DND-41 (cell line): ENCODE data around the gene ZER1.

Source experiments
- ATAC-seq: fragments of 200-7000 bp; cut with Tn5 transposase; 3 replicates; pipeline ENCODE4 v1.9.1; 2021; ENCODE audit warnings: low read depth; ENCODE audit not compliant: insufficient read depth
- DNase-seq: peaks from one replicate; pipeline ENCODE4 v3.0.0-alpha.2; 2020
- H2AFZ ChIP-seq: 2 replicates; pipeline ENCODE4 v1.6.0; 2012; ENCODE audit warnings: low read depth, low read length
- H3K27ac ChIP-seq: 2 replicates; pipeline ENCODE4 v1.5.1; 2012; ENCODE audit warnings: low read length, inconsistent platforms
- H3K27me3 ChIP-seq: fragments of 200-600 bp; sonication (generic); 2 replicates; pipeline ENCODE4 v1.6.0; 2012; ENCODE audit warnings: low read length, mild to moderate bottlenecking, inconsistent platforms; ENCODE audit not compliant: insufficient read depth, poor library complexity
- H3K36me3 ChIP-seq: 2 replicates; pipeline ENCODE4 v1.5.1; 2012; ENCODE audit warnings: low read length, inconsistent platforms; ENCODE audit not compliant: insufficient read depth
- H3K4me1 ChIP-seq: 2 replicates; pipeline ENCODE4 v1.5.1; 2012; ENCODE audit warnings: mild to moderate bottlenecking, low read length; ENCODE audit not compliant: insufficient read depth
- H3K4me2 ChIP-seq: 2 replicates; pipeline ENCODE4 v1.6.0; 2012; ENCODE audit warnings: mild to moderate bottlenecking, moderate library complexity, low read length, inconsistent platforms; ENCODE audit not compliant: insufficient read depth
- H3K4me3 ChIP-seq, 2 experiments: fragments of 200-600 bp in 1 of 2; shearing (Covaris generic) in 1 of 2; 2 replicates each; pipeline ENCODE4 v1.5.1; 2012 to 2016; ENCODE audit warnings: inconsistent platforms in 2 of 2, low read length in 2 of 2, mild to moderate bottlenecking in 2 of 2, low read depth in 1 of 2, moderate library complexity in 1 of 2
- H3K79me2 ChIP-seq: 2 replicates; pipeline ENCODE4 v1.6.0; 2012; ENCODE audit warnings: low read length, inconsistent platforms; ENCODE audit not compliant: insufficient read depth
- H3K9ac ChIP-seq: 2 replicates; pipeline ENCODE4 v1.6.0; 2012; ENCODE audit warnings: low read depth, mild to moderate bottlenecking, inconsistent platforms, low read length, moderate library complexity
- H3K9me3 ChIP-seq: 2 replicates; pipeline ENCODE4 v1.5.1; 2012; ENCODE audit warnings: low read length, moderate library complexity, mild to moderate bottlenecking, inconsistent platforms; ENCODE audit not compliant: insufficient read depth, severe bottlenecking
- H4K20me1 ChIP-seq: 2 replicates; pipeline ENCODE4 v1.6.0; 2012; ENCODE audit warnings: low read length; ENCODE audit not compliant: insufficient read depth
- CTCF ChIP-seq: IDR thresholded peaks from 2 replicates; pipeline ENCODE4 v1.5.1; 2012; ENCODE audit warnings: borderline replicate concordance, low read length, moderate library complexity, mild to moderate bottlenecking; ENCODE audit not compliant: poor library complexity, severe bottlenecking; ENCODE audit errors: extremely low read depth
- EZH2 ChIP-seq: IDR thresholded peaks from 3 replicates; pipeline ENCODE4 v1.6.1; 2012; ENCODE audit warnings: borderline replicate concordance, low read depth, mild to moderate bottlenecking, moderate library complexity, low read length, inconsistent platforms; ENCODE audit not compliant: severe bottlenecking

The ZER1 gene

GRCh38 chr9:128765499-128765898, 6.2 kb downstream of the ZER1 start:
- Histone ChIP-seq H3K79me2 (peaks cover 25% of the 10 kb centered on the region), H3K36me3 (peaks cover 8% of the 10 kb centered on the region), H3K27ac (no peak overlapping the region), H2AFZ (no peak overlapping the region), H3K4me2 (no peak overlapping the region), H3K27me3 (no peaks in the 10 kb centered on the region), H4K20me1 (no peaks in the 10 kb centered on the region; the same call in 1 of the 2 replicates), H3K9me3 (no peaks in the 10 kb centered on the region), H3K4me3 (no peak overlapping the region), H3K4me1 (peaks cover 10% of the 10 kb centered on the region), H3K9ac (no peak overlapping the region)
- DNase-seq = no peak
- TF ChIP-seq CTCF = no peak
- no peak for TF ChIP-seq EZH2
- no peak for ATAC-seq

GRCh38 chr9:128764361-128764760, 7.4 kb downstream of the ZER1 start:
- Histone ChIP-seq H3K27me3 (no peaks in the 10 kb centered on the region), H3K79me2 (peaks cover 15% of the 10 kb centered on the region; the same call in 1 of the 2 replicates), H3K36me3 (peaks cover 8% of the 10 kb centered on the region), H3K4me1 (no peaks in the 10 kb centered on the region), H3K9me3 (no peaks in the 10 kb centered on the region), H2AFZ (no peak overlapping the region), H3K4me3 (no peak overlapping the region), H3K4me2 (no peak overlapping the region), H3K9ac (no peak overlapping the region), H3K27ac (no peak overlapping the region), H4K20me1 (no peaks in the 10 kb centered on the region; the same call in 1 of the 2 replicates)
- DNase-seq (no peak), ATAC-seq (no peak)
- TF ChIP-seq EZH2 (no peak), CTCF (peak; percentile 10)

DNA sequence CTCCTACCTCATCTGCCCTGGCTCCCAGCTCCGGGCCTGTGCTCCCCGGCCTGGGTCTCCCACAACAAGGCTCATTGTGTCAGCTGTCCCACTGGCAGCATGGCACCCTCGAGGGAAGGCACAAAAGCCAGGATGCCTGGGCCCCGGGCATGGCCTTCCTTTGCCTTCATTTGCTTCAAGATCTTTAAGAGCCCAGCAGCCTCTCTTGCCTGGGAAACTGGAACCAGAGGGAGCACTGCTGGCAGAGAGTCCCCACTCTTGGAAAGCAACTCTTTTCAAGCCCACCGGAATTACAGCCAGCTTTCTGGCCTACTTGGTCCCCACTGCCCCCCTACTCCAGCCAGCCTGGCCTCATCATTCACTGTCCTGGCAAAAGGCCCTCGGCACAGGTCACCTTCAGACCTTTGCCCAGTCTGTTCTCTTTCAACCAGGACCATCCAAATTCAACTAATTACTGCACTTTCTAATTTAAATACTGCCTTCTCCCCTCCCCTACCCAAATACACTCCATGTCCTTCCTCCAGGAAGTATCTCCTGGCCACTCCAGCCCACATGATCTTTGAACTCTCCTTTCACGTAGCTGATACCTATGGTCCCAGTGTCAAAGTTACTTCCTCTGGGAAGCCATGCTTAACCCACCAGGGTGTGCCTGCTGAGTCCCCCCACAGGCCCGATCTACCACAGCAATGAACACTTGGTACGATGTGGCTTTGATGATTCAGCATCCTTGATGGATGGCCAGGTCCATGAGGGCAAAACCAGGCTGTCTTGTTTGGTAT, 8.9 kb downstream of the ZER1 start:
- ATAC-seq (no peak), DNase-seq (no peak)
- H4K20me1 ChIP-seq = no peaks in the 10 kb centered on the region; the same call in 1 of the 2 replicates
- H3K27ac ChIP-seq = no peak overlapping the region
- no peak overlapping the region for H2AFZ ChIP-seq
- H3K36me3 ChIP-seq = peaks cover 5% of the 10 kb centered on the region
- H3K9me3 ChIP-seq = no peaks in the 10 kb centered on the region
- no peaks in the 10 kb centered on the region for H3K4me1 ChIP-seq
- no peak overlapping the region for H3K9ac ChIP-seq
- H3K4me2 ChIP-seq = no peak overlapping the region
- H3K27me3 ChIP-seq = no peaks in the 10 kb centered on the region
- H3K79me2 ChIP-seq = peaks cover 6% of the 10 kb centered on the region; the same call in 1 of the 2 replicates
- TF ChIP-seq CTCF (no peak), EZH2 (no peak)
- H3K4me3 ChIP-seq = no peak overlapping the region
